Measurements from ENCODE around the gene MBNL1.

GRCh38 chr3:152279479-152279878, 10.8 kb downstream of the MBNL1 start:
- TF ChIP-seq ZNF766 (CRISPR knock-in tag; IDR thresholded peaks at IDR 0.05; ENCODE audit: borderline replicate concordance) (no peak), ASH2L (IDR thresholded peaks at IDR 0.05; ENCODE audit: insufficient read length, low read depth, low read length) (no peak), ZBTB4 (CRISPR knock-in tag; IDR thresholded peaks at IDR 0.05; ENCODE audit: borderline replicate concordance) (no peak), CTCF (CRISPR knock-in tag; IDR thresholded peaks at IDR 0.05) (no peak), ZNF672 (CRISPR knock-in tag; IDR thresholded peaks at IDR 0.05) (no peak), ZNF512B (CRISPR knock-in tag; IDR thresholded peaks at IDR 0.05; ENCODE audit: borderline replicate concordance) (no peak), MATR3 (CRISPR knock-in tag; IDR thresholded peaks at IDR 0.05) (no peak), IKZF1 (IDR thresholded peaks at IDR 0.05) (no peak), CREB1 (IDR thresholded peaks at IDR 0.05) (no peak), CREB1 (CRISPR knock-in tag; IDR thresholded peaks at IDR 0.05) (no peak)
